ENCODE results near the gene PPM1J.
"Not testable (repeated sequence)": the region's sequence is repeated elsewhere in the genome, so short reads cannot be mapped to it uniquely, and the experiment has no call there.

Gene PPM1J

DNA sequence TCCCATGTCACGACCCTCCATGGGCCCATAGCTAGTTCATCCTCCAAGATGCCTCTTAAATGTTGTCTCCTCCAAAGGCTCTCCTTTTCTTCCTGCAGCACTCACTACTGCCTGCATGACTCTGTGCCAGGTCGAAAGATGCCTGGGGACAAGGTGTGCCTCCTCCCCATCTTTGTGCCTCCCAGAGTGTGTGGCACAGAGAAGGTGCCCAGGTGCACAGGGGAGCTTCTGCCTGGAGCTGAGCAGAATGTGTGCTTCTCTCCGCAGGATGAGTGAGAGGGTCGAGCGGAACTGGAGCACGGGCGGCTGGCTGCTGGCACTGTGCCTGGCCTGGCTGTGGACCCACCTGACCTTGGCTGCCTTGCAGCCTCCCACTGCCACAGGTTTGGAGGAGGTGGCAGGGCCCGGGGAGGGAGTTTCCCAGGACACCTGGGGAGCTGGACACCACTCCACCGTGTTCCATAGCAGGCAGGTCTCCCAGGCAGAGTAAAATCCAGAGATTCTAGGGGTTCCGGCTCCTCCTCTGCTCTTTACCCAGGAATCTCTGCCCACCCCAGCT lies 6.9 kb upstream of the PPM1J start:
- no peak for DNase-seq

DNA sequence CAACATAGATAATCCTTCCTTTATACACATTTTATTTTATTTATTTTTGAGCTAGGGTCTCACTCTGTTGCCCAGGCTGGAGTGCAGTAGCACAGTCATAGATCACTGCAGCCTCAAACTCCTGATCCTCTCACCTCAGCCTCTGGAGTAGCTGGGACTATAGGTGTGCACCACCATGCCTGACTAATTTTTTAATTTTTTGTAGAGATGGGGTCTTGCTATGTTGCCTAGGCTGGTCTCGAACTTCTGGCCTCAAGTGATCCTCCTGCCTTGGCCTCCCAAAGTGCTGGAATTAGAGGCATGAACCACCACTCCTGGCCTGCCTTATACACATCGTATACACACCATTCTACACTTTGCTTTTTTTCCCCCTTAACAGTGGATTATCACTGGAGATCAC lies 6.2 kb upstream of the PPM1J start:
- not testable (repeated sequence) for DNase-seq

DNA sequence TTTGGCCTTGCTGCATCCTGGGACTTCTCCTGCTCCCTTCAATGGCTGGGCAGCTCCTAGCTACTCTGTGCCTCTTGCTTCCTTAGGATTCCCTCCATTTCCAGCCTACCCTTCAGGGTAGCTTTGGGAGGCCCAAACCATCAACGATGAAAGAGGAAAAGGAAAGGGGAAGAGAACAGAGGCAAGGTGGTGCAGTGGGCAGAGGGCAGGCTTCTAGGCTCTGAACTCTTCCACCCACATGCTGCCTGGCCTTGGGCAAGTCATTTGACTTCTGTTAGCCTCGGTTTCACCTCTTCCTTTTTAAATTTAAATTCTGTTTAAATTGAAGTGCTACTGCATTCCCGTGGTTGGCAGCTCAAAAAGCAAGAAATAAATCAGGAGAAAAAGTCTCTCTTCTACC lies 5.7 kb upstream of the PPM1J start:
- no peak for DNase-seq

DNA sequence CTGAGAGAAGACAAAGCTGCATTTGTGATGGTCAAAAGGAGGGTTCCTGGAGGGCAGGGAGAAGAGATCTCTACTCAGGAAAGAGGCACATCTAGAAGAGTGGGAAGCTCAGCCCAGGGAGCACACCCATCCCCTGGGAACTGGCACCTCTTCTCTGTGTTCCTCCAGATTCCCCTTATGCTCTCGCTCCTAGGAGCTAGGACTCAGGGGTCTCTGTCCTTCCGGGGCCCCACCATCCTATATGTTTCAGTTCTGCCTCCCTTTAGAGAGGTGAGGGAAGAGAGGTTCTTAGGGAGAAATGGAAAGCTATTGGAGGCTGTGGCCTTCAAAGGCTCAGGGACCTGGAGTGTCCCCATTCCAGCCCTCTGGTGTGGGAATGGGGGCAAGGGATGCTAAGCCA lies 4.6 kb upstream of the PPM1J start:
- no peak for DNase-seq

DNA sequence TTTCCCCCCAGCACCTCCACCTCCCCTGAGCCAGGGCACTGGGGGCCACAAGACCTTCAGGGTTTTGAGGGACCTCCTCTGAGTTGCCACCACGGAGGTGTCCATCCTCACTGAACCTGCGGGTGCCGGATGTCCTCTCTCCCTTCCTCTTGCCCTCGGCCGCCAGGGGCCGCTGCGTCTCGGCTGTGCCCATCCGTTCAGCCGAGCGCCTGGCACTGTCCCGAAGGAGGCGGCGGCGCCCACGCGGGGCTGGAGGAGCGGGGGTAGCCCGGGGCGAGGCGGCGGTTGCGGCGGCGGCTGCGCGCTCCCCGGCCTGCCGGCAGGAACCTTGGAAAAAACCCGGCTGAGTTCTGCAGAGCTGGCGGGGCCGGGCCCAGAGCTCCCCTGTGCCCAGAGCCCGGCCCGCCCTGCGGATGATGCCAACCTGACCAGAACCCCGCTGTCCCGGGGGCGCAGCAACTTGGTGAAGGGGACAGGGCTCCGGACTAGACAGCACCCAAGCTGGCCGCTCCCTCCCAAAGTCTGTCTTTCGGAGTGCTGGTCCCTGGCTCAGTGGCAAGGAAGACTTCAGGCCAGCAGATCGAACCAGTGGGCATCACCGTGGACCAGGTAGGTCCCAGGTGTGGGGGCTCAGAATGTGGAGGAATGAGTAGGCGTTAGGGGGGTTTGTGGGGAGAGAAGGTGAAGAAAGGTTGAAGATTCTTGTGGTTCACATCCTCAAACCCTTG lies 3.7 kb upstream of the PPM1J start:
- DNase-seq = peak; percentile 81 to 85

DNA sequence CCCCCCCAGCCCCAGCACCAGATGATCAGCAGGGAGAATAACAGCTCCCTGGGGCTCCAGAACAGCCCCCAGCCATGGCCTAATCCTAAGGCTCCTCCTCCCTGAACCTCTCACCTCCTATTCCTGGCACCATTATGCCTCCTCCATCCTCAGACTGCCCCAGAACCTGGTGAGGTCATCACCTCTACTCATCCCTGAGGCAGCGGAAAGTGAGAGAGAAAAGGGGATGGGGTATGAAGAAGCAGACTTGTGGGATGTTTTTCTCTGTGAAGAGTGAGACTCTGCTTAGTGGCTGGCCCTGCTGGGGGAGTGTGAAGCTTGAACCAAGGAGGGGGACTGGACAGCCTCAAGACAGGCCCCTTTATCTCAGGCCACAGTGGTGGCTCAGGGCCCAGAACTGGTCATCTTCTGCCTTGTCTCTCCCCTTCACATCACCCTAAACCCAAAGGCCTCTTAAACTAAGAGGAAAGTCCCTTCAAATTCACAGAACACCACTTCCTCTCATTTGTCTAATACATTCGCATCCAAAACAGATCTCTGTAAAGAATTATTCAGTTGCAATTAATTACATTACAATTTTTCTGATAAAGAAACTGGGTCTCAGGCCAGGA lies 2.2 kb upstream of the PPM1J start:
- no peak for DNase-seq

DNA sequence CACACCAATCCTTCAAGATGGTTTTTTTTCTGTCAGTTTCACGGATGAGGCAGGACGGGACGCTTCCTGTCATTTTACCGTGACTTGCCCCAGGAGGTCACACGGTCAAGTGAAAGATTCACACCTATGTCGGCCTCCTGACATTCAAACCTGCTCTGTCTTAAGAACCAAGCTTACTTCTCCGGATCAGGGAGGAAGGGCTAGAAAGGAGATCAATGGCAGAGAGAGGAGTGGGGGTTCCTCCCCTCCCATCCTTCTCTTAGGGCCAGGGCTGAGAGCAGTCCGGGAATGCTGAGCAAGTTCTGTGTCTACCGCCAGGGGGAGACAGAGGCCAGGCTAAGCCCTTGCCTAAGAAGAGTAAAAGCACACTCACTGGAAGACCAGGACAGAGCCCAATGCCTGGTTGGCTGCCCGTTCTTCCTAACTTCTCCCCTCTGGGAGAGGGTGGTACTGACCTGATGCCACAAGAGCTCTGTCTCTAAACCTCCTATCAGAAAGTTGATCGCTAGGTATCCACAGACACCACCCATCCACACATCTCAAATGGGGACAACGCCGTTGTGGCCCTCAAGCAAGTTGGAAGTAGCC lies 1.1 kb upstream of the PPM1J start:
- peak; percentile 84 to 88 for DNase-seq

DNA sequence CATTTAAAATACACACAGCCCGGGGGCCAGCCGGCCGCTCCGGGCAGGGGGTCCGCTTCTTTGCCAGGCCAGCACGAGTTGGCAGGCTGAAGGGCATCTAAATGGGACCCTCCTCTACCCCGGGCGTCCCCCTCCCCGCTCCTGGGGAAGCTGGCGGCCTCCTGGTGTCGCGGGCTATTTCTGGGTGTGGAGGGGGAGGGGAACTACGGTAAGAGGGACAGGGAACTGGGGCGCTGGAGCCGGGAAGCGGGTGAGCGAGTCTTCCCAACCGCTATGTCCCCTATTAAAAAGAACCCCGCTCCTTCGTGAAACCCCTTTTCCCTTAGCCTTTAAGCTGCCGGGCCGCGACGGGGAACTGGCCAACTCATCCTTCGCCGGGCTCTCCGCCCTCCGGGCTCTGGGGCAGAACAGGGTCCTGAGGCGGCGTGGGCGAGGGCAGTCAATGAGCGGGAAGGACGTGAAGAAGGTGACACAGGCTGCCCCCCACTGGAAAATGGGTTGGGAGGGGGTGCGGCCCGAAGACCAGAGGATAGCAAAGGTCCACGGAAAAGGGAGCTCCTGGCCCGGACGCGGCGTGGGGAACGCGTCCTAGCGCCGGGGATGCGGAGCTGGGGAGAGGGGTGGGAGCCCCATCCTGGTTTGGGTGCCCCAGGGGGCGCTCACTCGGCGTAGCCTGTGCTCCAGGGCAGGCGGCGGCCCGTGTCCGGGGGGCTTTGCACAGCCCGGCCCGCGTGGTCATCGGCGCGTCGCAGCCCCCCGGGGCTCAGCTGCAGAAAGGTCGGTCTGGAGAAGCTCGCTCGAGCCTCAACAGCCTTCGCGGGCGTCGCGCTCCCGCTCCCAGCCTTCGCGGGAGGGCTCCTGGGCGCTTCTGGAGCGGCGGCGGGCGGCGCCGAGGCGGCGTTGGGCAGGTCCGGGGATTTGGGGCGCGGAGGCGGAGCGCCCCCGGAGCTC lies 544 bp downstream of the PPM1J start:
- no peak for DNase-seq

DNA sequence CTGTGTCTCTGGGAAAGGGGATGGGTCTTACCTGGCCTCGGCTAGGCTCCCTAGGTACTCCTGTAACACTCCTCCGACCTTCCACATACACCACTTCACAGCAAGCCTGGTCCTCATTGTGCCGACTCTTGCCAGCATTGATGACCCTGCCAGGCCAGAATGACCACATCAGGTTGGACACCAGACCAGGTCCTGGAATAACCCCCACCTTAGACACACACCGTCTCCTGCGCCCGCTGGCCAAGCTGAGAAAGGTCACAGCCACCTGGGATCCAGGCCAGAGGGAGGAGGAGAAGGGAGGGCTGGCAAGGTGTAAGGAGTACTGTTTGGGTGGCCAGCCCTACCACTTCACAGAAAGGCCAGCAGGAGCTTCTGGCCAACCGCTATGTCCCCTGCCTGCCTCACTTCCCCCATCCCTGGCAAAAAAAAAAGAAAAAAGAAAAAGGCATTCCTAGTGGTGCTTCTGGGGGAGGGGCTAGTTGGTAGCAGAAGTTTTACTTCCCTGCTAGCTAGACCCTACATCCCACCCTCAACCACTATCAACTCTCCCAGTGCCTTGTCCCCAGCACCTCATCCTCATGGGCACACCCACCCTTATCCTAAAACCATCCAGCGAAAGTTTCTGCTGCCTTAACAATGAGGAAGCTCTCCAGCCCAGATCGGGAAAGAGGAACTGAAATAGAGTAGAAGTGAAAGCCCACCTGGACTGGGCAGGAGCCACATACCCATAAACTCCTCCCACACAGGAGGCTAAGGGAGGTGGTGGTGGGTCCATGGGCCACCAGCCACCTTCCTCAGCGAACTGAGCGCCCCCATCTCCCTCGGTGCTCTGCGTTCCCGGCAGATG lies 1.4 kb downstream of the PPM1J start:
- DNase-seq = no peak

DNA sequence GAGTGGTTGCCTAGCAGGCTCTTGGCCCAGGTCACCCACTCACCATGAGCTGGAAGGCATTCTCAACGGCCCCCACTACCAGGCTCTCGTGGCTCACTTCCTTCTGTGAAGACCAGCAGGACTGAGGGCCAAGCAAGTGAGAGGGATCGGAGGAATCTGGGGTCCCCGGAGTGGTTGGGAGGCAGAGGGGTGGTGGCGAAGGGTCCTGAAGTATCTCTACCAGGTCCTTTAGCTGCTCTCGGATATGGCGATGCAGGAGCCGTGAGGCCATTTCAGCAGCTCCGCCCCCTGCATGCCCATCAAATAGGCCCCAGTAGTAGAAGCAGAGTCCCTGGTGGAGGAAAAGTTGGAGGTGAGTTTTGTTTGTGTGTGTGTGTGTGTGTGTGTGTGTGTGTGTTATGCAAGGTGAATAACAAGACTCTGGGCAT lies 2.4 kb downstream of the PPM1J start:
- DNase-seq = no peak

DNA sequence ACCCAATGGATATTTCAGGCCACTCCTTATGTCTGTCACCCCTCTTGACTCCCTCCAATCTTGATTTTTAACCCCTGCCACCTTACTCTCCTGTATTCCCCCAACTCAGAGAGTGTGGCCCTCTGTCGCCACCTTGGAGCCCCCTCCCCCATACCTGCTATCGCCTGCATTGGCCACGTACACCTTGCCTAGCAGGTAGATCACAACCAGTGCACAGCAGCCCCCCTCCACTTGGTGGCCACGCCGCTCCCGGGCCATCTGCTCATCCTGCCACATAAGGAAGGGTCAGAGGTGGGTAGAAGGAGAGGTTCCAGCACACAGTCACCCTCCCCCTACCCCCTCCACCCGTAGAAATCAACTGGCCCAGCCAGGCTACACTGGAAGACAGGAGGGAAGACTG lies 2.9 kb downstream of the PPM1J start:
- no peak for DNase-seq

DNA sequence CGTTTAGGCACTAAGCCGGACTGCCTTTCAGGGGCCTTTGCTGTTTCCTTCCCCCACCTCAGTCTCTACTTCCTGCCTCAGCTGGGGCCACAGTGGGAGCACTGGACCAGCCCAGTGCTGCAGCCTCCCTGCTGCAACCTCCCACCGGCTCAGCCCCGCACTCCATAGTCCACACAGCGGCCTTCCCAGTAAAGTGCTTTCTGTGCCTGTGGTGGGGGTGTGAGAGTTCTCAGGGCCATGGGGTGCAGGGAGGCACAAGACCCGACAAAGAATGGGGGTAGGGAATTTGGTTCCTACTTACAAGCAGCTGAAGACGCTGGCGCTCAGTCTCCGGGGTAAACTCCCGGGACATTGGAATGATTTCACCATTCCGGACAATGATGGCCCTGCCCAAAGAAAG lies 3.5 kb downstream of the PPM1J start:
- no peak for DNase-seq

DNA sequence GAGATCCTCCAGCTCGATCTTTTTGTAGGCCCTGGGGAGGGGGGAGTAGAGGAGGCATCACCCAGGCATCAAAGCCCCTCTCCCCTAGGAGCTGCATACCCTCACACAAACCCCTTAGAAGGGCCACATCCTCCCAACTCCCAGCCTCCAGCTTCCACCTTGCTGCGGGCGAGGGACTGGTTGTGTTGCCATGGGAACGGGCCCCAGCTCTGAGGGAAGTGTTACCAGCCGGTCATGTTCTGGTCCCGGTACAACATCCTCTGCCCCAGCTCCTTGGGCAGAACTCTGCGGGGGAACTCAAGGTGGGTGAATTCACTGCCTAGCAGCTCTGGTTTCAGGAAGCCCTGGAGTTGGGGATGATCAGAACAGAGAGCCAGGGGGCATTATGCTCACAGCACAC lies 4.1 kb downstream of the PPM1J start:
- no peak for DNase-seq

DNA sequence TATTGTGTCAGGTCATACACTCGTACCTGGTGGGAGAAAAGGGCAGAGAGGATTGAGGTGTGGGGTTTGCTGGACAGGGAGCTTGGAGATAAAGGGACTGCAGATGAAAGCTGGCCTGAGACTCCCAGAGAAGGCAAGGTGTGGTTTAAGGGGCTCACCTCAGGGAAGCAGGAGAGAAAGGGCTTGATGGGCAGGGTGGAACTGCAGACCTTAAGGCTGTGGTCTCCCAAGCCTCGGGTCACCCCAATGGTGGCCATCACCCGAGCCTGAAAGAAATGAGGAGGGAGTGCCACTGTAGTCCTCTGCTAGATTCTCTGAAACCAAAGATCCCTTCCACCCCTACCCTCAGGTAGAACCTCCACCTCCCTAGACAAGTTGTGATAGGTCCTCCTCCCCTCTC lies 4.5 kb downstream of the PPM1J start:
- no peak for DNase-seq

DNA sequence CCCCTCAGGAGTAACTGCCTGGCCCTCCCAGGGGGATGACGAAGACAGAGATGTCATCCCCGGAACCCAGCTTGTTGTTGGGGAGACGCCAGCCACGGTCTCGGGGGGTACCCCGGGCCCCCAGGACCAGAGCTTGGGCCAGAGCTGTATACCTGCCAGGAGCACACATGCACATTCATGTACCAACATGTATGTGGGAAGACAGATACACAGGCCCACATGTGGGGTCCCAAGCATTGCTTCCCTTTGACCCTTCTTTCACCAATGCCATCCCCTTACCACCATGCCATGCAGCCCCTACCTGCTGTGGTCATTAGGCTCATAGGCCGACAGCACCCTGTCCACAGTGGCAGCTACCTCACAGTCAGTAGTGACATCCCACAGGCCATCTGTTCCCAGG lies 5.0 kb downstream of the PPM1J start:
- no peak for DNase-seq

DNA sequence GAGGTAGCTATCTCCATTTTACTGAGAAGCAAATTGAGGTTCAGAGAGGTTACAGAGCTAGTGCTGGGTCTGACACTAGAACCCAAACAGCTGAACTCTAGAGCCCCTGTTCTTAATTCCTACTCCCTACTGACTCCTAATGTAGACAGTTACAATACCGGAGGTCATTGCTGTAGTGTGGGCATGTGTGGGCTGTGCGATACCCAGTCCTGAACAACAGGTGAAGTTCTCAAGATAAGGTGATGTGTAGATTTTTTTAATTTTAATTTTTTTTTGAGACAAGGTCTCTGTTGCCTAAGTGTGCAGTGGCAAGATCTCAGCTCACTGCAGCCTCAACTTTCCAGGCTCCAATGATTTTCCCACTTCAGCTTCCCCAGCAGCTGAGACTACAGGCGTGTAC lies 6.6 kb downstream of the PPM1J start:
- DNase-seq = no peak

DNA sequence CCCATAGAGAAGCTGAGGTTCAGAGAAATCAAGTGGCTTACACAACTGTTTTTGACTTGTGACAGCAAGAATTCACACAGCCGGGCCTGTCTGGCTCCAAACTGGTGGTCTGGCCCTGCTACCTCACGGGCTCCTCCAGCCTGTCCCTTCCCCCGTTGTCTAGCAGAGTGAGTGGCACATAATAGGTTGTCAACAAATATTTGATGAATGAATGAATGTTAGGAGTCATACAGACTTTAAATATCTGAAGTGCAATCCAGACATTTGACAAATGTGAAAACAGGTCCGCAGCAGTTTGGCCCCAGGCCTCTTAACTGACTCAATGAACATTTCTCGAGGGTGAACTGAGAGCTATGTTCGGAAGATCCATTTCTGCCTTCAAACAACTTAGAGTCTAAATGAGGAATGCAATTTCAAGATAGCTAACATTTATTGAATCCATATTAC lies 7.1 kb downstream of the PPM1J start:
- DNase-seq = no peak

DNA sequence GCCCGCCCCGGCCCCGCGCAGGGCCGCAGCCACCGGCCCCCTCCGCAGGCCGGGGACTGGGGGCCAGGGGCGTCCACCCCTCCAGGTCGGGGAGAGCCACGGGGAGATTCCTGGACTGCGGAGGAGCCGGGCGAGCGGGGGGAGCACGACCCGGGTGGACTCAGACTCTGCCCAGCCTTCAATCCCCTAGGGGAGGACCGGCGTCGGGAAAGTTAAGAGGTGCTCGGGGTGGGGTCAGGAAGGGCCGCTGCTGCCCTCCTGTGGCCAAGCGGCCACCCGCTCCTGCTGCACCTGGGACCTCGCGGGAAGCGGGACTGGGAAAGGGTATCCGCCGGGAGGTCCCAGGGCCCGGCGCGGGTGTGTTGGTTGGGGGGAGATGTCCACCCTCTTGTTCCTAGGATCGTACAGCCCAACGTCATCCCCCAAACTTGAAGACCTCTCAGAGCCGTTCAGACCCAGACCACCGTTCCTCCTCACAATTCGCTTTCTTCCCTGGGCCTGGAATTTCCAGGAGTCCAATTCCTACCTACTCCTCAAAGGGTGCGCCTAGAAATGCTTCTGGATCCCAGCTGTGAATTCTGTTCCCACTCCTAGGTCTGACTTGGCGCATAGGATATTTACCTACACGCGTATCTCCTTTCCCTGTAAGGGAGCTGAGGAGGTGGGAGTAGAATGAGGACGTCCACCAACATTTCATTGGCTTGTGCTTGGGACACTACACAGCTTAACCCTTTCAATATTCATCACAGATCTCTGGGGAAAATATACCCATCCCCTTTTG lies 7.7 kb downstream of the PPM1J start:
- peak; percentile 77 to 80 for DNase-seq

DNA sequence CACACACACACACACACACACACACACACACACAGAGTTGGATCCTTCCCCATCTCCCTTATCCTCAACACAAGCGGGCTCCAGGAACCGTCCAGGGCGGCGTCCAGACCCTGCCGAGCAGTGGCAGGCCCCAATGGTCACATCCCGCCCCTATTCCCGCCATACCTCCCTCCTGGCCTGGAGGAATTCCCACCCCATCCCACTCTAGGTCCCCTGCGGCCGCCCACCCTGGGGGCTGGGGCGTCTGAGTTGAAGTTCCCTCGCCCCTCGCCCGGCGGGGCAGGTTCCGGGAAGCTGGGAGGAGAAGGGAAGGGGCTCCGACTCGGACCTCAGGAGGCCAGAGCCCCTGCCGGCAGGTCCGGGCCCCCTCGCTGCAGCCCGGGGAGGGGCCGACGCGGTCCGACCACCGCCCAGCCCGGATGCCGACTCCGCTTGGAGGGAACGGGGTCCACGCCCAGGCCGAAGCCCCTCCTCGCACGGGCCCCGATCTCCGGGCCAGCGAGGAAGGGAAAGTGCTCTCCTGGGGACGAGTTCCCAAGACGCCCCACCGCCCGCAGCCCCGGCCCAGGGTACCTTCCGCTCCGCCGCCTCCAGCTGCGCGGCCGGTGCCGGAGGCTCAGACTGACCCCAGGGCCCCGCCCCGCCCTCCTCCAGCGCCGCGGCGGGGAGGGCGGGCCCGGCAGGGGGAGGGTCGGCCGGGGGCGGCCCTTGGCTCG lies 8.5 kb downstream of the PPM1J start, which contains the start of gene RHOC:
TSS of gene RHOC (minus strand) at position 623 of the 716 bp plus-strand sequence. CDS start 3,328 bp downstream, outside the sequence.
- DNase-seq = peak; percentile 53 to 58

DNA sequence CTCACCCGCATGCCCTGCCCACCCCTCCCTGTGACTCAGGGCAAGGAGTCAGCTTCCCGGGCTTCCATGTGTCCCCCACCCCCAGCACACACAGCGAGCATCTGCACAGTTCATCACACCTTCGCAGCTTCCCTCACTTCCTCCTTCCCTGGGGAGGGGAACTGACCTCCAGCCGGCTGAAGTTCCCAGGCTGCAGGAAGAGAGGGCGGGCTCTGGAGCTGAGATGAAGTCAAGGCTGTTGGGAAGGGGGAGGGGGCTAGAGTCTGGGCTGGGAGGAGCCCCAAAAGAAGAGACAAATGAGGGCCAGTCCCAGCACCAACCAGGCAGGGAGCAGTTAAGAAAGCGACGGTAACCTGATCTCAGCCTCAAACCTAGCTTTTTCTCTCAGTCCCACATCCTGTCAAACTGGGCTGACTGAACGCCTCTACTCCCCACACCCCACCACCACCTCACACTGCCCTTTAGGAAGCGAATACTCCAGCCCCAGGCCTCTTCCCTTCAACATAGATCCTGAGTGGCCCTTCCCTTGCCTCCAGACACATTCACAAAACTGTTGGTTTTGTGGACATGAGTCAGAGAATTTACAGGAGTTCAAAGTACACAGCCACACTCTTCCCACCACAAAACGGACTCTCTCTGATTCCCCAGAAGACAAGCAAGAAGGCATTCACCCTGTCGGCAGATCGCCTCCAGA lies 10.1 kb downstream of the PPM1J start:
- DNase-seq = peak; percentile 68 to 74

Data from activated CD4-positive, alpha-beta T cell treated with anti-CD3 and anti-CD28 coated beads, Interleukin-2, amount 50 U/mL, for 48 hours (primary cell).